Activated CD4-positive, alpha-beta T cell treated with anti-CD3 and anti-CD28 coated beads, Interleukin-2, amount 50 U/mL, for 16 hours (primary cell): Measurements from ENCODE around the gene ING5.
A peak's percentile ranks its signal among the peaks of the same experiment; 100 is the strongest.

Experiments used
- DNase-seq: peaks from one replicate; pipeline ENCODE4 v3.0.0-alpha.2; 2020

Gene ING5

DNA sequence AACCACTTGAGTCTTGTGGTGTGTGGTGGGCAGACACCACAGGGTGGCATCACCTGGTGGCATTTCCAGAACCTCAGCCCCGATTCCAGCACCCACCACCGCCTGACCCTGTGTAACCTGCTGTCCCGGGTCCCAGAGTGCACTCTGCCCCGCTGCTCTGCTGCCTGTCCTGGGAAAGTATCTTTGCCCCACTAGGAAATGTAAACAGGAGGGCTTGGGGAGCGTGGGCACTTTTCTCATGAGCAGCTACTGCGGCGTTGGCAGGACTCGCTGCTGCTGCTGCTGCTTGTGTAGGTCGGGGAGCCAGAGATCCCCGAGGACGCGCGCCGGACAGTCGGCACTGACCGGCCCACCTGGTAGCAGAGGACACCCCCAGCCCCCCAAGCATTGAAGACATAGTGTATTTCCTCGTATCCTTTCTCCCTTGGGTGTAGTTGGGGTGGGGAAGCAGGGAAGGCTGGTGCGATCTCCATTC lies 28.6 kb upstream of the ING5 start:
- DNase-seq: no peak

- no peak for DNase-seq
Observed at GRCh38 chr2:241673797-241674725, 27.8 kb upstream of the ING5 start.

DNA sequence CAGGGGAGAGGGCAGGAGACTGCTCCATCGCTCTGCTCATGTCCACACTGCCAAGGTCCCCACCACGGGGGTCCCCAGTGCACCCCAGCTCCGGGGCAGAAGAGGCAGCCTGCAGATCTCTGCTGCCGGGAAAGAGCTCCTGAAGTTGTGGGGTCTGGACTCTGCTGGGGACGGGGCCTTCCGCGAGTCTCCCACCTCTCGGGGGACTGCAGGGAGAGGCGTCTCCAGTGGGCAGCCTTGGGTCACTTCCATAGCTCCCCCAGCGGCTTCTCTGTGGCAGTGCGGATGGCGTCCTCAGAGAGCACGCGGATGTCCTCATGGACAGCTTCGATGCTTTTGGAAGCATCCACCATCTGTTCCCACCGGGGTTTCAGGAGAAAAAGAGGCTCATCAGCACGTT lies 26.0 kb upstream of the ING5 start:
- DNase-seq: no peak

- no peak for DNase-seq
Observed at GRCh38 chr2:241676665-241677064, 25.2 kb upstream of the ING5 start.

- DNase-seq: no peak
Observed at GRCh38 chr2:241677392-241677791, 24.4 kb upstream of the ING5 start.

DNA sequence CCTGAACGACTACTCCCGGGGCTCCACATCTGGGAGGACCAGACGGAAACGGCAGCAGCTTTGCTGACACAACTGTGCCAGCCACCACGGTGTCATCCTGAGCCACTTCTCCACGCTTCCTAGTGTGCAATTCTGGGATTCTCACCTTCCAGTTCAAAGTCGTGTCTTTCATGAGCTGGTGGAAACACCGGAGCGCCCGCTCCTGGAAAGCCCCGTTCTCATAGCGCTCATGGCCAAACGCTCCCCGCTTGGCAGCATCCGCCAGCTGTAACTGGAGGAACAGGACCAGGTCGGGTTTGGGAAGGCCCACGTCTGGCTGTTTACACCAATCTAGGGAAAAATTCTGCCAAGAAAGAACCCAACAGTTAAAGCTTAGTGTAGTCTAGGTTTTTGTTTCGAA lies 23.5 kb upstream of the ING5 start:
- no peak for DNase-seq

DNA sequence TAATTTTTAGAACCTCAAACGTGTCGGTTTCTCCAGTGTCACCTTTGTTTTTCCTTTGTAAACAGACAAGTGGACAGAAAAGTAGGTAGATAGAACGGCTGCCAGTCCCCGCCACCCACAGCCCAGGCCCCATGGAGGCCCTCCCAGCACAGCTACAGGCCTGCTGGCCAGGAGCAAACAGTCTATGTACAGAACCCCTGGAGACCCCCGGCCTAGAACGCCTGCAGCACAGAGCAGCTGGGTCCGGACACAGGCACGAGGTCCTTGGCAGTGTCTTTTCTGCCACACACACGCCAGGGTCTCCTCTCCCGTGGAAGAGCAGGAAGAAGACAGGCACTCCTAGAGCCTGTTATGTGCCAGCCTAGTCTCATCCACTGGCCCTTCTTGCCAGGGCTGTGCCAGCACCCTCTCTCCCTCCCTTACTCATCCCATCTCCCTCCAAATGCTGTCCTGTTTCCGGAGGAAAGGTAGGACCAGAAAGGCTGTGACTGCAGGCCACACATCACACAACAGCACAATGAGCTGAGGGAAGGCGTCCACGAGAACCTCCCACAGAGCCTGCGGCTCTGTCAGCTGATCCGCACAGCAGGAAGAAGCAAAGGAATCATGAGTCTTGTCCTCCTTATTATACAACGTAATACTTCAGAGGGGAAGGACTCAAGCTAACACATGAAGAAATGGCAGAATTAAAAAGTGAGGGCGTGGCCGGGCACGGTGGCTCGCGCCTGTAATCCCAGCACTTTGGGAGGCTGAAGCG lies 22.9 kb upstream of the ING5 start:
- DNase-seq: no peak

DNA sequence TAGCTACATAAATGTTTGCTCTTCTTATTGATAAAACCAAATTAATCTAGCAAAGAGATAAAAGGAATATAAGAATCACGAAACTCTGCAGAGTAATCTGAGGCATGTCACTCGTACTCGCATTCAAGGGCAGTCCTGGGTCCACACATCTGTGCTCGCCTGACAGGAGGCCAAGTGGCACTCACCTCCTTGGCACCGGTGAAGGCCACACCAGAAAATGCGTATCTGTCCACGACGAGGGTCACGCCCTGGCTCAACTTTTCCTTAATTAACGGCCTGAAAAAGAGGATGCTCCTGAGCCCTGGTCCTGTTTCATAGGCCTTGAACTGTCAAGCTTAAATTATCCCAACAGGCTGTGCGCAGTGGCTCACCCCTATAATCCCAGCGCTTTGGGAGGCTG lies 21.8 kb upstream of the ING5 start:
- no peak for DNase-seq

- no peak for DNase-seq
Observed at GRCh38 chr2:241680827-241681599, 20.8 kb upstream of the ING5 start.

GRCh38 chr2:241686324-241686649 lies 15.6 kb upstream of the ING5 start:
- no peak for DNase-seq

DNA sequence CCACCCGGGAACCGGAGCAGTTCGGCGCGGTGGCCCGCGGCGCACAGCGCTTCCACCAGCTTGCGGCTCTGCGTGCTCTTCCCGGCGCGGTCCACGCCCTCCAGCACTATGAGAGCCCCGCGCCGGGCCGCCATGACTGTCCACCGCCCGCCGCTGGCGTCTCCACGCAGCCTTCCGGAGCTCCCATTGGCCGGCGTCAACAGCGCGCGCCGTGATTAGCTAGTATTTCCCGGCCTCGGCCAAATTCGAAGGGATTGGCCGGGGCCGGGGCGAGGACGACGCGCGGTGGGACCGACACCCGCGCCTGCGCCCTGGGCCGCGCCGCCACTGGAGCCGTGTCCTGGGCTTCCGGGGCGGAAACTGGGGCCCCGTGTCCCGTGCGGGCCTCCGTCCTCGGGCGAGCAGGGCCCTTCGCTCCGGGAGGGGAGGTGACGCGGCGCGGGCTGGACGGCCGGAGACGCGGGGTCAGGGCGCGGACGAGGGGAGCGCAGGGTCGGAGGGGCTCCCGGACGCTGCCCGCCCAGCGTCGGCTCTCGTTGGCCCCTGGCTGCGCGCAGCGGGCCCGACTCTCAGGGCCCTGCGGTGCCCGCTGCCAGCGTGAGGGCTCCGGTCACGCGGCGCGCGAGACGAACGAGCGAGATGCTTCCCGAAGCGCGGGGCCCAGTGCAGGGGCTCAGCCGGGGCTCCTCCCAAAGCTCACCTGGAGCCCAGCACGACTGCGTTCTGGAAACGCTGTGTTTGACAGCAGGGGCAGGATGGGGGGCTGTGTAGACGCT lies 15.0 kb upstream of the ING5 start, which contains the start of gene DTYMK:
TSS of gene DTYMK (minus strand) at position 166 of the 776 bp plus-strand sequence. CDS start at position 134, 32 bp downstream.
- DNase-seq: peak; percentile 97

GRCh38 chr2:241689306-241689705 lies 12.5 kb upstream of the ING5 start:
- no peak for DNase-seq

DNA sequence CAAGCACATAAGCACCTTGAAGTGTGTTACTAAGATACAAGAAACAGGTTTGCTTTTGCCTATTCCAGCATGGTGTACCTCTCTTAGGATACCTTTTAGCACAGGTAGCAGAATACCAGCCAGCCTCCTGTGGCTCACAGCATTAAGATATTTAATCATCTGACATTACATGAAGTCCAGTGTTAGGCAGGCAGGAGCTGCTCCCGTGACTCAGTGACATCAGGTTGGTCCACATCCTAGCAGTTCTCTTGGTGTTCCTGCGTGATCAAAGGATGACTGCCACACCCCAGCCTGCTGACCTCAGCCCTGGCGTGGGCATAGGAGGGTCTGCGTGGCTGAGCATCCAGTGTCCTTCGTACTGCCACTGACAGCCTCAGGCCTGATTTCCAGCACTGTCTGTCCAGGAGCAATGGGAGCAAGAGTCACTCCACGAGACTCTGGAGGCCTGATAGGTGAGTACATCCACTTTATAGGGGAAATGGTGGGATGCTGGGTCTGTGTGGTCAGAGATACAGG lies 11.6 kb upstream of the ING5 start:
- DNase-seq: no peak

DNA sequence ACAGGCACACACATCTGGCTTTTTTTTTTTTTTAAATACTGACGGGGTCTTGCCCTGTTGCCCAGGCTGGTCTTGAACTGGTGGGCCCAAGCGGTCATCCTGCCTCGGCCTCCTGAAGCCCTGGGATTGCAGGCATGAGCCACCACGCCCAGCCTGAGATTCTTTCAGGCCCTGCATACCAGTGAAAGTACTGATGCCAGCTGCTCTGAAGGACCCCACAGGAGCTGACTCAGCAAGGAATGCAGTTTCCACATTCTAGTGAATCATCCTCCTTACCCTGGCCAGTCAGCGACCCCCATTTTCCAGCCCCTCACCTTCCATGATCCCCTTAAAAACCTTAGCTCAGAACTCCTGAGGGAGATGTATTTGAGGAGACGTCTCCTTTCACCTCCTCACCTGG lies 9.4 kb upstream of the ING5 start:
- no peak for DNase-seq

DNA sequence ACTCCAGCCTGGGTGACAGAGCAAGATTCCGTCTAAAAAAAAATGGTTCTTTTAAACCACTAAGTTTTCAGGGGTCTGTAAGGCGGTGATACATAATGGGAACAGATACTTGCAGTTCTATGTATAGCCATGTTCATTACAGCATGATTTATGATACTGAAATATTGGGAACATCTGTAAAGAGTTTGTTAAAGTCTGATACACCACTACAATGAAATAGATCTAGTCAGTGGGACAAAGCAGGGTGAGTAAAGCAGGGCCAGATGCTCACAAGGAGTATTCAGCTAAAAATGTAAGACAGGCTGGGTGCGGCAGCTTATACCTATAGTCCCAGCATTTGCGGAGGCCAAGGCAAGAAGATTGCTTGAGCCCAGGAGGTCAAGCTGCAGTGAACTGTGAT lies 6.2 kb upstream of the ING5 start:
- no peak for DNase-seq

DNA sequence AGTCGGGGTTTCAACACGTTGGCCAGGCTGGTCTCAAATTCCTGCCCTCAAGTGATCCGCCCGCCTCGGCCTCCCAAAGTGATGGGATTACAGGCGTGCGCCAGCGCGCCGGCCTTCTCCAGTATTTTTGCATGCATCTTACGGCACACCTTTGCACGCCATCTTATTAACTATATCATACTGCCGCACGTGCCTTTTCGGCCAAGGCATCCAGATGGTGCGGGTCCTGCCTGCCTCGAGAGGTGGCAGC lies 765 bp upstream of the ING5 start:
- DNase-seq: no peak

DNA sequence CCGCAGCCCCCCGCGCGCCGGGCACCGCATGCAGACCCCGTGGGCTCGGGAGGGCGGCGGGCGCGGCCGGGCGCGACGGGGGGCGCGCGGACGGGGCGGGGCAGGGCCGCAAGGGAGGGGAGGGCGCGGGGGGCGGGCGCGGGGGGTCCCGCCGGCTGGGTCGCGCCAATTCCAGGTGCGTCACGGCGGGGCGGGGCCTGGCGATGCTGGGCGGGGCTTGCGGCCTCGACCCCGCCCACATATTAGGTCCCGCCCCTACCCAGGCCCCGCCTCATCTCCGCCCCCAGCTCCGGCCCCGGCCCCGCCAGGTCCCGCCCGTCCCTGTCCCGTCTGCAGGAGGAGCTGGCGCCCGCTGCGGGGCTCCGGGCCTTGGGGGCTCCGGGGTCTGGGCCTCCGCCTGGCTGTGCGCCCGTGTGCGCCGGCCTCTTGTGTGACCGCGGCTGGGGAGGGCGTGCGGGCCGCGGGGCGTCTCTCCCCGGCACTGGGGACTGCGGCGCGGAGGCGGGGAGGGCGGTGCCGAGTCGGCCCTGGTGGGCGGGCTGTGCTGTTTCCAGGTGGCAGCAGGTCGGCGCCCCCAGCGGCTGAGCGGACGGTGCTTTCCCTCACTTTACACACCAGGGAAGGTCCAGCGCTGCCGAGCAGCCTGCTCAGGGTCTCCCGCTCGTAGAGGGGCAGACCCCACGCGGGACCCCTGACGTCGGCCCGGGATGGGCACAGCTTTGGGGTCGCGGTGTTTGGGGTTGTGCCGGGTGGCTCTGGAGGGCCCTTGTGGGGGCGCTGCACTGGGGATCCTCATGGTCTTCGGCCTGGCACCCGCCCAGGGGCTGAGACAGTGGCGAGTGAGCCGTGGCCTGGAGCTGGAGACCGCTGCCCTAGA lies 554 bp downstream of the ING5 start:
- peak; percentile 85 for DNase-seq

- DNase-seq: no peak
Observed at GRCh38 chr2:241703032-241703604, 1.3 kb downstream of the ING5 start.

DNA sequence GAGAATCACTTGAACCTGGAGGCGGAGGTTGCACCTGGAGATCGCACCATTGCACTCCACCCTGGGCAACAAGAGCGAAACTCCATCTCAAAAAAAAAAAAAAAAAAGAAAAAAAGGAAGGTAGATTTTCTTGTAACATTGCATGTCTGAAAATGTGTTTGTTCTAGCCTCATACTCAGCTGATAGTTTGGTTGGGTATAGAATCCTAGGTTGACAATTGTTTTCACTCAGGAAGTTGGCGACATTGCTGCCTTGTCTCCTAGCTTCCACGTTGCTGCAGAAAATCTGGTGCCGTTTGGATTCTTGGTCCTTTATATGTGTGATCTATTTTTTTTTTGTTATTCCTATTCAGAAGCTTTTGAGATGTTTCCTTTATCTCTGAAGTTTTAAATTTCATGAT lies 4.7 kb downstream of the ING5 start:
- DNase-seq: no peak

- no peak for DNase-seq
Observed at GRCh38 chr2:241708879-241709278, 7.0 kb downstream of the ING5 start.

- DNase-seq: no peak
Observed at GRCh38 chr2:241719093-241719492, 17.3 kb downstream of the ING5 start.
